ENCODE measurements around the gene CASZ1. TPM values are rescaled to one million over a fixed set of nuclear protein-coding genes. Genes with fewer than 3 reads are reported as not detected.

CASZ1 gene
- total and polyA plus RNA-seq, 2 donors (not counting 3 experiments of a cell fraction or from before 2014, with no cell fraction given) = 1.5 to 5.2 TPM

- peak; percentile 21 for DNase-seq (ENCODE audit: low read depth, low spot score)
- no peak overlapping the region for H3K9ac ChIP-seq (replicated peaks; ENCODE audit: extremely low read depth, insufficient read depth, low read length)
- no TSS peak for BruUV-seq (replicated peaks)
- H3K4me1 ChIP-seq (ENCODE audit: control insufficient read depth, extremely low read depth, insufficient read depth, low read length) = no peaks in the 10 kb centered on the region
- no peak for TF ChIP-seq FOS (IDR thresholded peaks at IDR 0.05; ENCODE audit: borderline replicate concordance, insufficient read depth, low read length)
- TF ChIP-seq CTCF (IDR thresholded peaks at IDR 0.05; ENCODE audit: extremely low read depth in 1 of 2, insufficient read depth in 1 of 2, low read depth in 1 of 2, low read length in 2 of 2) = no peak
- no peak for TF ChIP-seq EZH2 (IDR thresholded peaks at IDR 0.05; ENCODE audit: borderline replicate concordance, low read depth, low read length, severe bottlenecking)
- TF ChIP-seq JUN (IDR thresholded peaks at IDR 0.05; ENCODE audit: borderline replicate concordance, insufficient read depth, insufficient read length, low read depth) = no peak
- no peak for TF ChIP-seq MYC (IDR thresholded peaks at IDR 0.05; ENCODE audit: low read depth, low read length)
- TF ChIP-seq POLR2A (IDR thresholded peaks at IDR 0.05; ENCODE audit: low read depth, low read length) = no peak
- no peak for TF ChIP-seq MAX (IDR thresholded peaks at IDR 0.05; ENCODE audit: insufficient read depth, insufficient read length)
- dilution Hi-C loops (cut with MboI; ENCODE audit: extremely low pct_ligation_motif_present, low sequenced_read_pairs) (no loop called here), intact Hi-C loops (cut with micrococcal nuclease) (no loop called here)
- no peaks in the 10 kb centered on the region for H3K79me2 ChIP-seq (ENCODE audit: control insufficient read depth, insufficient read depth, low read length)
- no peaks in the 10 kb centered on the region for H4K20me1 ChIP-seq (replicated peaks; ENCODE audit: control insufficient read depth, extremely low read depth, insufficient read depth, low read length)
- H3K27ac ChIP-seq (ENCODE audit: insufficient read depth, low read depth, low read length) = no peak overlapping the region
- CTCF ChIA-PET = interaction anchor here (0.9 to 1.4 kb wide), 2 partner anchors 10 to 224 kb away, joined by 3 to 5 read pairs; no protein-coding TSS in a partner anchor
- no peak for FAIRE-seq
- H3K36me3 ChIP-seq (ENCODE audit: control insufficient read depth in 2 of 2, extremely low read depth in 1 of 2, insufficient read depth in 2 of 2, low read length in 2 of 2) = no peaks in the 10 kb centered on the region
- POLR2A ChIA-PET = no interaction called here
- no peaks in the 10 kb centered on the region for H3K9me1 ChIP-seq (replicated peaks; ENCODE audit: control insufficient read depth, extremely low read depth, insufficient read depth, low read length)
- no peak overlapping the region for H3K4me2 ChIP-seq (ENCODE audit: insufficient read depth, low read length)
- H2AFZ ChIP-seq (ENCODE audit: low read depth, low read length) = no peak overlapping the region
- no peaks in the 10 kb centered on the region for H3K27me3 ChIP-seq (ENCODE audit: control insufficient read depth in 2 of 2, insufficient read depth in 2 of 2, low read length in 2 of 2)
- no peaks in the 10 kb centered on the region for H3K9me3 ChIP-seq (replicated peaks; ENCODE audit: control insufficient read depth, insufficient read depth, low read length)
- no peak overlapping the region for H3K4me3 ChIP-seq (replicated peaks in 1 of 3; ENCODE audit: insufficient read depth in 1 of 3, low read depth in 1 of 3, low read length in 3 of 3)
These were observed 65.5 kb downstream of the CASZ1 start for GRCh38 chr1:10730985-10731384.
